ENCODE measurements around the gene CCDC197. TPM values are rescaled to one million over a fixed set of nuclear protein-coding genes. Genes with fewer than 3 reads are reported as not detected.

The CCDC197 gene
- total RNA-seq, 2 experiments from 2014 or later = 0.45 TPM; not detected in 1

DNA sequence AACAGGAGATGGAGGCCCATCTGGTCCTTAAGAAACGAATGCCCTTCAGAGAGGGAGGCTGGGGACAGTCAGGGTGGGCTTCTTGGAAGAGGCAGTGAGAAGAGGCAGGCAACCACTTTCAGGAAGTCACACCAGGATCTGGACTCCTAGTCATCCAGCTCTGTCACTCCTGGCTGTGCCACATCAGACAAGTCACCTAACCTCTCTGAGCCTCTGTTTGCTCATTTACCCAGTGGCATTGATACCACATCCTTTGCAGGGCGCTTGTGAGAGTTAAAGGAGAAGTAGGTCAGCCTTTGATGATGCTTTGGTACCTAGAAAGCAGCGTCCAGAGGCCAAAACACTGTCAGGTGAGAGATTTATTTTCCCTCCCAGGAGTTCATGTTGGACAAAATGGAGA is 11.1 kb downstream of the CCDC197 start:
- Mint-ChIP-seq H3K27me3 (peaks cover 6% of the 10 kb centered on the region), H3K4me3 (no peak overlapping the region), H3K9me3 (no peaks in the 10 kb centered on the region), H3K27ac (peak overlapping the region; percentile 77), H3K4me1 (peaks cover 69% of the 10 kb centered on the region), H3K36me3 (ENCODE audit: low read depth) (no peaks in the 10 kb centered on the region)
- POLR2A ChIA-PET = interaction anchor here (0.8 to 1.4 kb wide), 5 partner anchors 10 to 73 kb away, joined by 3 to 4 read pairs (median 3); partner anchors contain the start of genes DDX24, IFI27L1 and OTUB2
- peak; percentile 60 for DNase-seq
- CTCF ChIA-PET = interaction anchor here (8.4 kb wide), 1 partner anchor 70 kb away, joined by 77 read pairs; no protein-coding TSS in a partner anchor

DNA sequence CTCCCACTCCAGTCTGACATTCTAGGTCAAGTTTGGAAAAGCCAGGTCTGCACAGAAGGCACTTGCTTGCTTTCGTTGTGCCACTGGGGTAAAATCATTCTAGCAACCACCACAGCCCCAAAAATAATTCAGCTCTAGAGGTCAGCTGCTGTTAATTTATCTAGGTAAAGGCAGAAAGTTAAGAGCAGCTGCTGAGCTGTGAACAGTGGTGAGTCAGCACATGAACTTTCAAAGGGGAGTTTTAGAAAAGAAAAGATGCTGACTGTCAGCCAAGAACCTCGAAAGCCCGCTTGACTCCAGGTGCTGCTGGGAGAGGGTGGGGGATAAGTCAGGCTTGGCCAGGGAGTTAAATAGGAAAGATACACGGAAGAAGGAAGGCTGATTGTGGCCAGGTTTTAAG is 12.7 kb downstream of the CCDC197 start:
- Mint-ChIP-seq H3K27ac (peak overlapping the region; percentile 61), H3K4me1 (peaks cover 69% of the 10 kb centered on the region), H3K9me3 (no peaks in the 10 kb centered on the region), H3K4me3 (no peak overlapping the region), H3K27me3 (peaks cover 5% of the 10 kb centered on the region), H3K36me3 (ENCODE audit: low read depth) (no peaks in the 10 kb centered on the region)
- ChIA-PET CTCF (interaction anchor here (1.0 to 8.4 kb wide), 7 partner anchors 9 to 127 kb away, joined by 3 to 77 read pairs (median 6); partner anchors contain the start of genes ASB2 and OTUB2), POLR2A (interaction anchor here (0.9 to 2.1 kb wide), 5 partner anchors 11 to 70 kb away, joined by 3 to 9 read pairs (median 6); no protein-coding TSS in a partner anchor)
- no peak for DNase-seq

DNA sequence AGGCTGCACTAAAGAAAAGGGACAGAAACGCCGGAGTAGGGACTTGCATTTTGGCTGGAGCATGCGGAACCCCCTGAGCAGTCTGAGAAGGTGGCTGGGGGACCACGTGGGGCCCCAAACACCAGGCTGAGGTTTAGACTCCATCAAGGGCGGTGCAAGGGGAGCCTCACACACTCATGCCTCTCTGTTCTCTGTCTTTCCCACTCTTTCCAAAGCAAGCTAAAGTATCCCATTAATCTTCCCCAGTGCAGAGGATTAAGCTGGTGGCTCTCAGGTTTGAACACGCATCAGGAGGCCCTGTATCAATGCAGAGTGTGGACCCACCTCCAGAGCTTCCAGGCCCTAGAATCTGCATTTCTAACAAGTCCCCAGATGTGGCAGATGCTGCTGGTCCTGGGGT is 13.5 kb downstream of the CCDC197 start:
- no peak for DNase-seq
- ChIA-PET CTCF (interaction anchor here (0.9 to 8.4 kb wide), 8 partner anchors 9 to 72 kb away, joined by 3 to 77 read pairs (median 5); no protein-coding TSS in a partner anchor), POLR2A (interaction anchor here (0.9 to 2.5 kb wide), 10 partner anchors 10 to 51 kb away, joined by 3 to 15 read pairs (median 6); partner anchors contain the start of genes ASB2 and OTUB2)
- peaks cover 63% of the 10 kb centered on the region for H3K4me1 Mint-ChIP-seq
- H3K27ac Mint-ChIP-seq = no peak overlapping the region
- no peaks in the 10 kb centered on the region for H3K9me3 Mint-ChIP-seq
- H3K36me3 Mint-ChIP-seq (ENCODE audit: low read depth) = no peaks in the 10 kb centered on the region
- no peak overlapping the region for H3K4me3 Mint-ChIP-seq
- no peaks in the 10 kb centered on the region for H3K27me3 Mint-ChIP-seq

DNA sequence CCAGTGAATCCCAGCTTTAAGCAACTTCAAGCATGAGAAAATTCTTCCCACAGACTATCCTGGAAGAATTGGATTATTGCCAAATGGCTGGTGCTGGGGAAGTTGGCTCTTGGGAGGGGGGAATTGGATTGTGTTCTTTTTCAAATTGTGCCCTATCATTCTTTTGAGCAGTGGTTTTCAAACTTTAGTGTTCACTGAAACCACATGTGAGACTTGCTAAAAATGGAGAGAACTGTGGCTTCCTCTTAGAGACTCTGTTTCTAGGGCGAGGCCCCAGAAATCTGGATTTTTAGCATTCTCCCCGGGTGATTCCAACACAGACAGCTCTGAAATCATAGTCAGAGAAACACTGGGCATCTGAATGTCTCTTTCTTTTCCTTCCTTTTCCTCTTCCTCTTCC is 14.7 kb downstream of the CCDC197 start:
- H3K36me3 Mint-ChIP-seq (ENCODE audit: low read depth) = no peaks in the 10 kb centered on the region
- CTCF ChIA-PET = interaction anchor here (1.0 to 8.4 kb wide), 9 partner anchors 8 to 74 kb away, joined by 3 to 77 read pairs (median 4); partner anchors contain the start of gene CCDC197
- DNase-seq = peak; percentile 41
- peaks cover 58% of the 10 kb centered on the region for H3K4me1 Mint-ChIP-seq
- H3K27ac Mint-ChIP-seq = peak overlapping the region; percentile 75
- H3K27me3 Mint-ChIP-seq = peaks cover 3% of the 10 kb centered on the region
- no peaks in the 10 kb centered on the region for H3K9me3 Mint-ChIP-seq
- POLR2A ChIA-PET = interaction anchor here (0.6 to 2.5 kb wide), 15 partner anchors 10 to 162 kb away, joined by 3 to 15 read pairs (median 5); partner anchors contain the start of genes ASB2, OTUB2 and PPP4R4
- H3K4me3 Mint-ChIP-seq = peak overlapping the region; percentile 46

DNA sequence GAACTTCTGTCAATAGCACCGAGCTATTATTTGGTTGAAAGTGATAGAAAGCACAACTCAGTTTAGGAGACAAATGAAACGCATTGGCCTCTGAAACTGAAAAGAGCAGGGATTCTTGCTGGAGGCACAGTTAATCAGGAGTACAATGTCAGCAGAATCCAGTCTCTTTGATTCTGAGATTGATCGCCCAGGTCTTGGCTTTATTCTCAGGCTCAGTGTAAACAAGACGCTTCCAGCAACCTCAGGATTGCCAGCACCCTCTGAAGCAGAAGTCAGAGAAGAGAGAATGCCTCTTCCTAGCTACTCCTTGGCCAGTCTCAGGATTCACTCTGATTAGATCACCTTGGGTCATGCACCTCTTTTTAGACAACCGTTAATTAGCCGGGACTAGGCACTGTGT is 17.3 kb downstream of the CCDC197 start:
- Mint-ChIP-seq H3K27ac (no peak overlapping the region), H3K27me3 (peaks cover 3% of the 10 kb centered on the region), H3K9me3 (no peaks in the 10 kb centered on the region), H3K4me3 (no peak overlapping the region), H3K4me1 (peaks cover 39% of the 10 kb centered on the region), H3K36me3 (ENCODE audit: low read depth) (no peaks in the 10 kb centered on the region)
- ChIA-PET CTCF (interaction anchor here (1.2 to 8.4 kb wide), 4 partner anchors 10 to 76 kb away, joined by 3 to 77 read pairs (median 8); partner anchors contain the start of gene OTUB2), POLR2A (interaction anchor here (1.3 kb wide), 1 partner anchor 13 kb away, joined by 4 read pairs; no protein-coding TSS in a partner anchor)
- no peak for DNase-seq

DNA sequence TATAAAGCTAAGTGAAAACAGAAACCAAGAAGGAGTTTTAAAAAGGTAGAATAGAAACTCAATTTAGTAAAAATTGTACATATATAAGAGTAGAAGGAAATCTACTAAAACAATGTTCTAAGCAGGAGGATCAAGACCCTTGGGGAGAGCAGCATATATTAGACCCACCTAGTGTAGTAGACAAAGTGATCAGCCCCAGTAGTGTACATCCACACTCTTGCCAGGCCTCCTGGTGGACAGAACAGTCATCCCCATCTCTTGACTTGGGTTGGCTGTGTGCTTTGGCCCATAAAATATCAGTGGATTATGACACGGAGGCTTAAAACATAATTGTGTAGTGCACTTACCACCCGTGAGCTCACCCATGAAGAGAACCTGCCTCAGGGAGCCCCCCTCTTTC is 18.1 kb downstream of the CCDC197 start:
- ChIA-PET POLR2A (interaction anchor here (1.1 kb wide), 1 partner anchor 65 kb away, joined by 4 read pairs; no protein-coding TSS in a partner anchor), CTCF (interaction anchor here (1.0 to 8.4 kb wide), 5 partner anchors 11 to 77 kb away, joined by 3 to 77 read pairs (median 8); partner anchors contain the start of gene OTUB2)
- Mint-ChIP-seq H3K27me3 (peaks cover 3% of the 10 kb centered on the region), H3K36me3 (ENCODE audit: low read depth) (no peaks in the 10 kb centered on the region), H3K9me3 (no peaks in the 10 kb centered on the region), H3K4me1 (peaks cover 37% of the 10 kb centered on the region), H3K4me3 (no peak overlapping the region), H3K27ac (no peak overlapping the region)
- no peak for DNase-seq

DNA sequence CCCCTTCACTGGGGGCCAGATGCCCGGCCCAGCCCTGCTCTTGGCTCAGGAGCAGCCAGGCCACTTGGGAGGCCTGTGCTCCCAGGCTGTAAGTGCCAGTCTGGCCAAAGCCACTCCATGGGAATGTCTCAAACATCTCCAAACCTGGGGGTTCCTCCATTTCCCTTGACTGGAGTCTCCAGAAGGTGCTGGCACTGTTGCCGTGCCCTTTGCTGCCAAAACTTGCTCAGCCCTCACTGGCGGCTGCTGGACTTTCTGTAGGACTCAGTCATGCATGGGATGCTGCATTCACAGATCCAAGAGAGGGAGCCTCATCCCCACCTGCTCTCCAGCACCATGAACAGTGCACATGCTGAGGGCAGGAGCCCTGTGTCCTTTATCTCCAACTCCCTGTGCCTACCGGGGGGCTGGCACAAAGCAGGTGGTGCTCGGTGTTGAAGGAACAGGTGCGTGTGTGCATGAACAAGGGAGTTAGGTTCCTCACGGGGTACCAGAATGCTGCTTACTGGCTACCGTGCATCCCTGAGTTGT is 19.4 kb downstream of the CCDC197 start:
- Mint-ChIP-seq H3K27me3 (peaks cover 3% of the 10 kb centered on the region), H3K27ac (no peak overlapping the region), H3K36me3 (ENCODE audit: low read depth) (no peaks in the 10 kb centered on the region), H3K4me1 (peaks cover 37% of the 10 kb centered on the region), H3K4me3 (no peak overlapping the region), H3K9me3 (no peaks in the 10 kb centered on the region)
- no peak for DNase-seq
- POLR2A ChIA-PET = interaction anchor here (1.3 kb wide), 1 partner anchor 34 kb away, joined by 3 read pairs; no protein-coding TSS in a partner anchor
- CTCF ChIA-PET = interaction anchor here (1.1 to 1.4 kb wide), 3 partner anchors 12 to 77 kb away, joined by 3 to 6 read pairs (median 3); no protein-coding TSS in a partner anchor

DNA sequence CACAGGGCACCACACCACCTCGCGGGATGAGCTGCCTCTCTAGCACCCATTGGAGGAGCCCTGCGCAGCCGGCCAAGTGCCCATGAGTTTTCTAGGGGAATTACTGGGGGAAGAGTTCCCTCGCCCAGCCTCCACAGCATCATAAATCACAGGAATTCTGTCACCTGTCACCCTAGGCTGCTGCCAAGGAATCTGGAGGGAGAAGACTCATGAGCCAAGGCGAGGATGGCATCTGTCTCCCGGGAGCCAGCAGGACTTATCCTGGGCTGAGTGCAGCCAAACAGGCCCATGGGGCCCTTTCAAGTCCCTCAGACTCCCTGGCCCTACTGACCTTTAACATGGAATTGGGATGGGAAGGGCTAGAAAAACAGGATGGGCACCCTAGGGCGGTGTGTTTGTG is 21.2 kb downstream of the CCDC197 start:
- peaks cover 3% of the 10 kb centered on the region for H3K27me3 Mint-ChIP-seq
- CTCF ChIA-PET = interaction anchor here (0.7 to 1.2 kb wide), 2 partner anchors 18 to 63 kb away, joined by 3 read pairs; partner anchors contain the start of genes DDX24 and IFI27L1

DNA sequence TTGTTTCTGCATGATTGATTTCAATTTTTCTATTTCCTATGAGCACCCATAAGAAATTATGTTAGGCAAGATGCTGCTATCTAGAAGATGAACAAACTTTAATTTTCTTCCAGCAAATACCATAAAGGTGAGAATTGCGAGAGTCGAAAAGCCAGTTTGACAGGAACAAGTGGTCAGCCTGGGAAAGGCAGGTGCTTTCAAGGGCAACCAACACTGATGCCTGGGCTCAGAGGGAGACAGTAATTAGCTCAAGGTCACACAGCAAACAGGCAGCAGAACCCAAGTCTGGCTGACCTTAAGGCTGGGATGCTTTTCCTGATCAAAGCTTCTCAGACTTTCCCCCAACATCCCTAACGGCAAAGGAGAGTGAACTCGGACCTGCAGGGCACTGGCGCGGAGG is 22.2 kb downstream of the CCDC197 start:
- H3K4me1 Mint-ChIP-seq = peaks cover 49% of the 10 kb centered on the region
- H3K27ac Mint-ChIP-seq = no peak overlapping the region
- POLR2A ChIA-PET = no interaction called here
- H3K27me3 Mint-ChIP-seq = peaks cover 3% of the 10 kb centered on the region
- H3K36me3 Mint-ChIP-seq (ENCODE audit: low read depth) = no peaks in the 10 kb centered on the region
- DNase-seq = no peak
- no peak overlapping the region for H3K4me3 Mint-ChIP-seq
- H3K9me3 Mint-ChIP-seq = no peaks in the 10 kb centered on the region
- CTCF ChIA-PET = interaction anchor here (0.6 to 3.5 kb wide), 2 partner anchors 8 to 80 kb away, joined by 3 to 26 read pairs; no protein-coding TSS in a partner anchor

More for the DNA sequence above, 21.2 kb downstream of the CCDC197 start:
- Mint-ChIP-seq H3K4me1 (peaks cover 42% of the 10 kb centered on the region), H3K4me3 (no peak overlapping the region), H3K36me3 (ENCODE audit: low read depth) (no peaks in the 10 kb centered on the region), H3K27ac (no peak overlapping the region), H3K9me3 (no peaks in the 10 kb centered on the region)
- POLR2A ChIA-PET = no interaction called here
- DNase-seq = no peak

DNA sequence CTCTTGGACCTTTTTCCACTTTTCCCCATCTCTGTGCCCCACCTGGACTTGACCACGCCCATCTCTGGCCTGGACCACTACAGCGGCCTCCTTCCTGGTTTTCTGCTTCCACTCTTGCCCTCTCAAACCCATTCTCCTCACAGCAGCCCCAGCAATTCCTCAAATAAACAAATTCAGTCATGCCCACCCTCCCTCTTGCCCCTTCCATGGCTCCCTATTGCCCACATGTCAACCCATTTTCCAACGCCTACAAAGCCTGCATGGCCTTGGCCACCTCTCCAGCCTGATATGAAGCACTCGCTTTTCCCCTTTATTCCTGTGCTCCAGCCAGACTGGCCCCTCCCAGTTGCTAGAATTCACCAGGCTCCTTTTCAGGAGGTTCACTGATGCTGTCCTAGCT is 23.2 kb downstream of the CCDC197 start:
- H3K9me3 Mint-ChIP-seq = no peaks in the 10 kb centered on the region
- CTCF ChIA-PET = interaction anchor here (1.1 to 3.5 kb wide), 2 partner anchors 13 to 81 kb away, joined by 3 to 26 read pairs; no protein-coding TSS in a partner anchor
- H3K36me3 Mint-ChIP-seq (ENCODE audit: low read depth) = no peaks in the 10 kb centered on the region
- H3K4me3 Mint-ChIP-seq = no peak overlapping the region
- no peak overlapping the region for H3K27ac Mint-ChIP-seq
- POLR2A ChIA-PET = interaction anchor here (0.9 to 3.3 kb wide), 3 partner anchors 9 to 38 kb away, joined by 3 to 14 read pairs (median 9); no protein-coding TSS in a partner anchor
- peaks cover 3% of the 10 kb centered on the region for H3K27me3 Mint-ChIP-seq
- no peak for DNase-seq
- H3K4me1 Mint-ChIP-seq = peaks cover 48% of the 10 kb centered on the region

DNA sequence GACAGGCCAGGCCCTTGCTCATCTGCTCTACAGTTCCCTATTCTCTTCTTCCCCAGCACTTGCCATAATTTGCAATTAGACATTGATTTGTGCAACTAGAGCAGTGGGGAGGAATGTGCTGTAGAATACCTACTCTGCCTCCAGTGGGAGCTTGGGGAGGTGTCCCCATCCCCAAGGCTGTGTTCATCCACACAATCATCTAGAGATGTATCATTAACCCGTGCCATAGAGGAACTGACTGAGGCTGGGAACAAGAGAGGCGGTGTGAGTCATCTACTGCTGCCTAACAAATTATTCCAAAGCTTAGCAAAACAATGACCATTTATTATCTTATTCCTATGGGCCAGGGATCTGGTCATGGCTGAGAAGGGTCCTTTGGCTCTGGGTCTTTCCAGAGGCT is 23.9 kb downstream of the CCDC197 start:
- Mint-ChIP-seq H3K4me3 (no peak overlapping the region), H3K4me1 (peaks cover 53% of the 10 kb centered on the region), H3K36me3 (ENCODE audit: low read depth) (no peaks in the 10 kb centered on the region), H3K9me3 (no peaks in the 10 kb centered on the region), H3K27me3 (peaks cover 3% of the 10 kb centered on the region), H3K27ac (peak overlapping the region; percentile 78)
- ChIA-PET CTCF (interaction anchor here (1.0 to 5.9 kb wide), 6 partner anchors 10 to 81 kb away, joined by 3 to 46 read pairs (median 8); no protein-coding TSS in a partner anchor), POLR2A (interaction anchor here (0.9 to 3.3 kb wide), 10 partner anchors 9 to 81 kb away, joined by 3 to 14 read pairs (median 4); partner anchors contain the start of genes ASB2, DDX24 and IFI27L1)
- DNase-seq = no peak

DNA sequence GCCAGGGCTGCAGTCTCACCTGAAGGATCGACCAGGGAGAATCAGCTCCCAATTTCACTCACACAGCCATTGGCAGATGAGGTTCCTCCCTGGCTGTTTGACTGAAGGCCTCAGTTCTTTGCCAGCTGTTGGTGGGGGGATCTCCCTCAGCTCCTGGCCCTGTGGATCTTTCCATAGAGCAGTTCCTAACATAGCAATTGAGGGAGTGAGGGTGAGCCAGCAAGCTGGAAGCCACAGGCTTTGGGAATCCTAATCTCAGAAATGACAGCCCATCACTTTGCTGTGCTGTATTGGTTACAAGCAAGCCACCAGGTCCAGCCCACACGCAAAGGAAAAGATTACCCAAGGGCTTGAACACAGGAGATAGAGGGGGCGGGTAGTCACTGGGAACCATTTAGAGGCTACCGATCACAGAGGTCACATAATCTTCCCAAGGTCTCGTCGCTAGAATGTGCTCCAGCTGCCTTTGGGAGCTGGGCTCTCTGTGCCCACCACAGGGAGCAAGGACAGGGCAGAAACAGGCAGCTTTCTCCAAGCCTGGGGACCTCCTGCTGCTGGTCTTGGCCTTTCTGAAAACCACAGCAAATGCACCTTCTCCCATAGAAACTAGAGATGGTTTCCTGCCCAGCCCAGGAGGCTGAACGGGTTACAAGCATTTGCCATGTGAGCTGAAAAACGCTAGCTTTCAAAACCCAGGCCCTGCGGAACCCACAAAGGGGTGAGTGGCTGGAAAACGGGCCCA is 24.5 kb downstream of the CCDC197 start:
- Mint-ChIP-seq H3K9me3 (no peaks in the 10 kb centered on the region), H3K27me3 (peaks cover 1% of the 10 kb centered on the region), H3K4me1 (peaks cover 55% of the 10 kb centered on the region), H3K27ac (peak overlapping the region; percentile 78), H3K4me3 (no peak overlapping the region), H3K36me3 (ENCODE audit: low read depth) (no peaks in the 10 kb centered on the region)
- CTCF ChIA-PET = interaction anchor here (0.6 to 5.9 kb wide), 10 partner anchors 10 to 159 kb away, joined by 3 to 46 read pairs (median 4); no protein-coding TSS in a partner anchor
- POLR2A ChIA-PET = interaction anchor here (0.9 to 3.3 kb wide), 13 partner anchors 10 to 82 kb away, joined by 3 to 14 read pairs (median 4); partner anchors contain the start of genes ASB2, DDX24 and IFI27L1
- peak; percentile 64 for DNase-seq

Measured in activated CD4-positive, alpha-beta memory T cell treated with anti-CD3 and anti-CD28 coated beads, Interleukin-2, amount 10 ng/mL, durations not matched to agents 7 days and 5 days (primary cell).